NCI-H1417 (cell line): ENCODE data around the gene ASB5.
"Not testable (repeated sequence)": the region's sequence is repeated elsewhere in the genome, so short reads cannot be mapped to it uniquely, and the experiment has no call there.

Source experiments
- DNase-seq, 3 experiments: peaks; one replicate each; lab custom pipeline; 2025; lab: John Stamatoyannopoulos, UW

Gene ASB5

GRCh38 chr4:176222149-176222548 is 46.9 kb downstream of the ASB5 start:
- no peak for DNase-seq

- DNase-seq = no peak
Measured at GRCh38 chr4:176217510-176217909, 51.5 kb downstream of the ASB5 start.

- DNase-seq = not testable (repeated sequence)
Measured at GRCh38 chr4:176212351-176212750, 56.7 kb downstream of the ASB5 start.

GRCh38 chr4:176210579-176211296 is 58.3 kb downstream of the ASB5 start:
- DNase-seq = no peak

- DNase-seq = no peak
Measured at GRCh38 chr4:176210101-176210500, 58.9 kb downstream of the ASB5 start.

- no peak for DNase-seq
Measured at GRCh38 chr4:176209535-176209934, 59.5 kb downstream of the ASB5 start.

GRCh38 chr4:176207839-176208238 is 61.2 kb downstream of the ASB5 start:
- no peak for DNase-seq

- no peak for DNase-seq
Measured at GRCh38 chr4:176205299-176205698, 63.7 kb downstream of the ASB5 start.

- peak in 2 of 3 experiments; percentile 51 to 73 for DNase-seq
Measured at GRCh38 chr4:176198316-176198903, 70.6 kb downstream of the ASB5 start.

GRCh38 chr4:176195184-176195978 is 73.6 kb downstream of the ASB5 start, which contains the start of gene SPATA4:
Gene SPATA4 (minus strand): TSS chr4:176195585. CDS start chr4:176195562, 23 bp downstream.
- DNase-seq = peak; percentile 82 to 97 (median 92)

GRCh38 chr4:176193938-176194337 is 75.1 kb downstream of the ASB5 start:
- peak in 1 of 3 experiments; percentile 12 for DNase-seq

- no peak for DNase-seq
Measured at GRCh38 chr4:176193126-176193525, 75.9 kb downstream of the ASB5 start.

GRCh38 chr4:176191974-176192373 is 77.0 kb downstream of the ASB5 start:
- DNase-seq = peak; percentile 0 to 82 (median 45)

- DNase-seq = no peak
Measured at GRCh38 chr4:176189891-176190795, 78.9 kb downstream of the ASB5 start.

GRCh38 chr4:176188654-176189053 is 80.4 kb downstream of the ASB5 start:
- no peak for DNase-seq

GRCh38 chr4:176187624-176188023 is 81.4 kb downstream of the ASB5 start:
- DNase-seq = no peak

GRCh38 chr4:176186671-176187395 is 82.2 kb downstream of the ASB5 start:
- no peak for DNase-seq

GRCh38 chr4:176186067-176186466 is 83.0 kb downstream of the ASB5 start:
- no peak for DNase-seq

GRCh38 chr4:176185051-176185450 is 84.0 kb downstream of the ASB5 start:
- DNase-seq = no peak
